ENCODE data around the gene ATL2.
A peak's percentile ranks its signal among the peaks of the same experiment; 100 is the strongest.
"Not testable (repeated sequence)": the region's sequence is repeated elsewhere in the genome, so short reads cannot be mapped to it uniquely, and the experiment has no call there.

The ATL2 gene

GRCh38 chr2:38327580-38327979 lies 49.5 kb downstream of the ATL2 start:
- H3K27ac ChIP-seq = no peak overlapping the region
- no peak for DNase-seq (ENCODE audit: low spot score)
- H3K4me3 ChIP-seq = no peak overlapping the region
- TF ChIP-seq CTCF (IDR thresholded peaks at IDR 0.05) = no peak

- Histone ChIP-seq H3K27ac (no peak overlapping the region), H3K4me3 (no peak overlapping the region)
- no peak for TF ChIP-seq CTCF (IDR thresholded peaks at IDR 0.05)
- DNase-seq (ENCODE audit: low spot score) = no peak
Measured at GRCh38 chr2:38323623-38324022, 53.5 kb downstream of the ATL2 start.

- H3K4me3 ChIP-seq = no peak overlapping the region
- no peak overlapping the region for H3K27ac ChIP-seq
- no peak for DNase-seq (ENCODE audit: low spot score)
- TF ChIP-seq CTCF (IDR thresholded peaks at IDR 0.05) = no peak
Measured at GRCh38 chr2:38322224-38322914, 54.7 kb downstream of the ATL2 start.

GRCh38 chr2:38319240-38319639 lies 57.8 kb downstream of the ATL2 start:
- H3K27ac ChIP-seq = not testable (repeated sequence)

GRCh38 chr2:38317725-38318124 lies 59.3 kb downstream of the ATL2 start:
- H3K27ac ChIP-seq = no peak overlapping the region
- no peak for TF ChIP-seq CTCF (IDR thresholded peaks at IDR 0.05)
- no peak overlapping the region for H3K4me3 ChIP-seq
- DNase-seq (ENCODE audit: low spot score) = no peak

More at GRCh38 chr2:38319240-38319639, 57.8 kb downstream of the ATL2 start:
- DNase-seq (ENCODE audit: low spot score); H3K4me3 ChIP-seq: not testable (repeated sequence)

- TF ChIP-seq CTCF (IDR thresholded peaks at IDR 0.05) = peak; percentile 59
- Histone ChIP-seq H3K4me3 (no peak overlapping the region), H3K27ac (no peak overlapping the region)
- DNase-seq (ENCODE audit: low spot score) = no peak
Measured at GRCh38 chr2:38315707-38316333, 61.3 kb downstream of the ATL2 start.

GRCh38 chr2:38308821-38309220 lies 68.3 kb downstream of the ATL2 start:
- no peak for TF ChIP-seq CTCF (IDR thresholded peaks at IDR 0.05)
- no peak for DNase-seq (ENCODE audit: low spot score)

More at GRCh38 chr2:38308821-38309220, 68.3 kb downstream of the ATL2 start:
- Histone ChIP-seq H3K4me3 (no peak overlapping the region), H3K27ac (no peak overlapping the region)

All from coronary artery (tissue), 2 donors.